Measurements from ENCODE around the gene RASGRP2.

- no peak for TF ChIP-seq CTCF (IDR thresholded peaks at IDR 0.05)
- no peak for TF ChIP-seq EP300 (IDR thresholded peaks at IDR 0.05)
- no peak for TF ChIP-seq POLR2A (IDR thresholded peaks at IDR 0.05; ENCODE audit: low read depth)
- TF ChIP-seq POLR2AphosphoS5 (IDR thresholded peaks at IDR 0.05): no peak
Measured at GRCh38 chr11:64746486-64746885, 2.5 kb upstream of the RASGRP2 start.

Measured in esophagus muscularis mucosa (tissue), 4 donors.